ENCODE measurements around the gene TMBIM4. TPM values are rescaled to one million over a fixed set of nuclear protein-coding genes. Genes with fewer than 3 reads are reported as not detected.

The TMBIM4 gene
- total and polyA plus RNA-seq, 10 of the 15 experiments (the other 5 are each of a cell fraction or from before 2014, with no cell fraction given): 38.8 to 341 (median 82.8) TPM

- no TSS peak for BruUV-seq (replicated peaks)
- 96% methylated on average over 2 of the region's 2 CpGs for WGBS (ENCODE audit: insufficient coverage, insufficient replicate concordance, low lambda C conversion rate, missing lambda C conversion rate)
These were observed 7.1 kb downstream of the TMBIM4 start for GRCh38 chr12:66162701-66163100.

More at GRCh38 chr12:66162701-66163100, 7.1 kb downstream of the TMBIM4 start:
- H3K27ac ChIP-seq (ENCODE audit: control insufficient read depth, insufficient read depth): no peak overlapping the region
- ATAC-seq (no peak), DNase-seq (ENCODE audit: low read depth, low spot score) (no peak), FAIRE-seq (no peak)
- H3K4me2 ChIP-seq (ENCODE audit: control insufficient read depth, insufficient read depth): no peak overlapping the region
- H2AFZ ChIP-seq (ENCODE audit: control insufficient read depth, low read depth, low read length): no peak overlapping the region
- ChIA-PET POLR2A (no interaction called here), RAD21 (ENCODE audit: unreplicated experiment) (no interaction called here), CTCF (no interaction called here), SMC1A (ENCODE audit: uncharacterized antibody, unreplicated experiment) (no interaction called here)
- no peak overlapping the region for H3K4me3 ChIP-seq
- H3K9me3 ChIP-seq (replicated peaks; ENCODE audit: control insufficient read depth, insufficient read depth, low read length): peaks cover 22% of the 10 kb centered on the region
- intact Hi-C loops (cut with micrococcal nuclease; ENCODE audit: unreplicated experiment) (loop anchor here (10.0 kb wide), 1 partner anchor 1758 kb away; the partner anchor contains the start of gene XPOT), in situ Hi-C loops (cut with MboI) (no loop called here)
- no peak for TF ChIP-seq SREBF2 (IDR thresholded peaks at IDR 0.05; ENCODE audit: low read length)
- no peak for TF ChIP-seq SREBF1 (IDR thresholded peaks at IDR 0.05; ENCODE audit: low read length)
- no peak for TF ChIP-seq GATAD2B (conservative IDR thresholded peaks at IDR 0.05; ENCODE audit: low read depth)
- TF ChIP-seq CBFB (IDR thresholded peaks at IDR 0.05; ENCODE audit: low read depth): no peak
- TF ChIP-seq BHLHE40 (IDR thresholded peaks at IDR 0.05; ENCODE audit: borderline replicate concordance in 1 of 2, low read depth in 2 of 2, low read length in 1 of 2): no peak
- no peak for TF ChIP-seq ZBED1 (IDR thresholded peaks at IDR 0.05; ENCODE audit: borderline replicate concordance)
- no peak for TF ChIP-seq E4F1 (IDR thresholded peaks at IDR 0.05; ENCODE audit: borderline replicate concordance, partially characterized antibody)
- no peak for TF ChIP-seq SIN3A (IDR thresholded peaks at IDR 0.05; ENCODE audit: low read depth, low read length)
- no peaks in the 10 kb centered on the region for H3K4me1 ChIP-seq (ENCODE audit: control insufficient read depth, insufficient read depth, low read length)
- H3K79me2 ChIP-seq (ENCODE audit: control insufficient read depth, insufficient read depth, low read length): peaks cover 39% of the 10 kb centered on the region
- no peaks in the 10 kb centered on the region for H3K27me3 ChIP-seq (replicated peaks in 1 of 2; ENCODE audit: control insufficient read depth in 2 of 2, insufficient read depth in 2 of 2, low read length in 1 of 2)
- no peaks in the 10 kb centered on the region for H4K20me1 ChIP-seq (ENCODE audit: control insufficient read depth, insufficient read depth)
- peaks cover 0 to 6% of the 10 kb centered on the region in 2 experiments for H3K36me3 ChIP-seq (ENCODE audit: control insufficient read depth in 2 of 2, insufficient read depth in 2 of 2, low read length in 1 of 2)
- H3K9ac ChIP-seq (ENCODE audit: control insufficient read depth, insufficient read depth, low read length): no peak overlapping the region

Measured in GM12878 (cell line).